NB4 (cell line): ENCODE results near the gene FAM9C.

Source experiments
- DNase-seq: peaks from one replicate; pipeline ENCODE4 v3.0.0; 2010; ENCODE audit warnings: low read depth
- H3K4me3 ChIP-seq: one replicate; pipeline ENCODE4 v1.5.1; 2011; ENCODE audit warnings: mild to moderate bottlenecking, low read depth, low read length, moderate library complexity
- CTCF ChIP-seq: IDR thresholded peaks from one replicate; pipeline ENCODE4 v1.5.1; 2012; ENCODE audit warnings: low read depth, low read length
- MAX ChIP-seq: IDR thresholded peaks from 2 replicates; pipeline ENCODE4 v1.6.1; 2011; ENCODE audit warnings: low read depth, low read length
- MYC ChIP-seq: IDR thresholded peaks from 2 replicates; pipeline ENCODE4 v1.6.1; 2011; ENCODE audit warnings: low read depth, low read length
- POLR2A ChIP-seq: IDR thresholded peaks from 2 replicates; pipeline ENCODE4 v1.6.1; 2011; ENCODE audit warnings: mild to moderate bottlenecking; ENCODE audit not compliant: insufficient read length; ENCODE audit errors: extremely low read depth

Gene FAM9C

DNA sequence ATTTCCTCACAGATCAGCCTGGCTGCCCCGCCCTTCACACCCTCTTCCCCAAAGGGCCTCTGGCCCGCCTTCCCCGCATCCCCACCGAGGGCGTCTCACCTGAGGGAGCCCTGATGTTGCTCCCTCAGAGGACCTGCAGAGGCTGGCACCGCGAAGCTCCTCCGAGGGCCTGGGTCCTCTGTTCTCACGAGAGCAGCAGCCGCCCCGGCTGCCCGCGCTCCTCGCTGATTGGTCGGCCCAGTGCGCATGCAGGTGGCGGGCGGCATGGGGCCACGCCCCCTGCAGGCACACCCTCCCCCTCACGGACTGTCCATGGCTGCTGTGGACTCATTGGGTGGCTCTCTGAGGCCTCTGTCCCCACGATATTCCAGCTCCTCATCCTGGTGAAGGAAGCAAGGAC is at the start of gene FAM9C:
Gene FAM9C, minus strand, starts transcription at position 180 of the 400 bp plus-strand sequence. CDS start 831 bp downstream, outside the sequence.
- TF ChIP-seq CTCF (no peak), MAX (no peak), POLR2A (no peak), MYC (no peak)
- H3K4me3 ChIP-seq: no peak within 1 kb of the TSS
- no peak for DNase-seq

DNA sequence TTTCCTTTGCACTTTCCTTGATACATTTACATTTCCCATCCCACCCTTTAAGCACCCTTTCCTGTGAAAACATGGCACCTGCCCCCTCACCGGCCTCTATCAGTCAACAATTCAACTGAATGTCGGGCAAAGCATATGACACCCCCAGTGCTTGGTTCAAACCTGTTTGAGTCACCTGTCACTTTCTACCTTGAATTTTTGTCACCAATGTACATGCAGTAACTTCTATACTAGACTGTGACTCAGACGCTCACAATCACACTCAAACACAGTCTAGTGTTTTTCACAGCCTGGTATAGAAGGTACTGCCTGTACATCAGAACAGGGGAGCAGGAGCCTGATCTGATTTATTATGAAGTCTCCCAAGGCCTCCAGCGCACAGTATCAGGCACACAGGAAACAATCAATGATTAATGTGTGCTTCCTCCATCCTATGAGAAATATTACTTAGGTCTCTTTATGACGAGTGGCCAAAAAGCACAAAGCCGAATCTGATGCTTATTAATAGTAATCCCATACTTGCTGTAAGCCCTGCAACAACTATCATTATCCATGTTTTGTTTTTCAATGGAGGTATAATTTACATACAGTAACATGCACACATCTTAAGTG is 49.2 kb upstream of the FAM9C start:
- no peak for DNase-seq
- H3K4me3 ChIP-seq: no peak overlapping the region
- TF ChIP-seq POLR2A (no peak), CTCF (no peak), MYC (no peak), MAX (no peak)

- peak; percentile 77 for TF ChIP-seq MAX
- TF ChIP-seq POLR2A: no peak
- peak; percentile 1 for TF ChIP-seq CTCF
- TF ChIP-seq MYC: peak; percentile 67; the same call in 1 of the 2 replicates
- no peak overlapping the region for H3K4me3 ChIP-seq
- peak; percentile 93 for DNase-seq
Measured at GRCh38 chrX:13092455-13092941, 48.1 kb upstream of the FAM9C start.

- TF ChIP-seq CTCF (no peak), MAX (no peak), MYC (no peak), POLR2A (no peak)
- DNase-seq: peak; percentile 90
- H3K4me3 ChIP-seq: peak overlapping the region; percentile 62
Measured at GRCh38 chrX:13091111-13091765, 46.8 kb upstream of the FAM9C start.

GRCh38 chrX:13090339-13091110 is 46.1 kb upstream of the FAM9C start:
- TF ChIP-seq POLR2A: peak; percentile 14
- TF ChIP-seq CTCF: no peak
- no peak for TF ChIP-seq MYC
- TF ChIP-seq MAX: peak; percentile 46
- peak overlapping the region; percentile 62 for H3K4me3 ChIP-seq
- DNase-seq: peak; percentile 88
